Sigmoid colon (tissue), 7 donors: ENCODE data around the gene FCAMR. TPM values are rescaled to one million over a fixed set of nuclear protein-coding genes. Genes with fewer than 3 reads are reported as not detected.

Experiments
- DNase-seq: peaks from one replicate; pipeline ENCODE4 v3.0.0-alpha.2; 2019
- H3K27ac ChIP-seq, 4 donors: fragments of 200-600 bp; sonication (generic); one replicate each; pipeline ENCODE4 v1.5.1; 2016 to 2019; ENCODE audit warnings: mild to moderate bottlenecking in 1 of 4
- H3K27me3 ChIP-seq, 3 donors: fragments of 200-600 bp; sonication (generic); one replicate each; pipeline ENCODE4 v1.5.1; 2019; ENCODE audit warnings: mild to moderate bottlenecking in 1 of 3
- H3K36me3 ChIP-seq, 4 donors: fragments of 200-600 bp; sonication (generic); one replicate each; pipeline ENCODE4 v1.5.1; 2016 to 2019
- H3K4me1 ChIP-seq, 4 donors: fragments of 200-600 bp; sonication (generic); one replicate each; pipeline ENCODE4 v1.5.1; 2017 to 2019
- H3K4me3 ChIP-seq, 4 donors: fragments of 200-600 bp; sonication (generic); one replicate each; pipeline ENCODE4 v1.5.1; 2017 to 2019; ENCODE audit warnings: mild to moderate bottlenecking in 2 of 4, moderate library complexity in 1 of 4
- H3K9me3 ChIP-seq, 4 donors: fragments of 200-600 bp in 3 of 4; sonication (generic) in 3 of 4; one replicate each; pipeline versions ENCODE4 v1.5.1 to v1.6.1; 2013 to 2019
- CTCF ChIP-seq, 4 experiments: fragments of 450-650 bp in 3 of 4; fragments of 200-600 bp in 1 of 4; IDR thresholded peaks; one replicate each; pipeline ENCODE4 v1.5.1; 2016 to 2019; ENCODE audit warnings: antibody characterized with exemption in 4 of 4, mild to moderate bottlenecking in 3 of 4, moderate library complexity in 2 of 4
- EP300 ChIP-seq, 4 donors: sonication (generic); formaldehyde crosslinking; IDR thresholded peaks; one replicate each; pipeline ENCODE4 v1.6.1; 2017; ENCODE audit warnings: antibody characterized with exemption in 4 of 4
- POLR2A ChIP-seq, 2 donors: fragments of 450-650 bp; IDR thresholded peaks; one replicate each; pipeline ENCODE4 v1.6.1; 2016; ENCODE audit warnings: antibody characterized with exemption in 2 of 2, mild to moderate bottlenecking in 2 of 2, moderate library complexity in 2 of 2
- POLR2AphosphoS5 ChIP-seq, 4 donors: sonication (generic); formaldehyde crosslinking; IDR thresholded peaks; one replicate each; pipeline ENCODE4 v1.6.1; 2017; ENCODE audit warnings: antibody characterized with exemption in 4 of 4
- WGBS, 2 donors: extraction: QIAGEN DNeasy Blood & Tissue Kit; methylation state at CpG; one replicate each; pipeline ENCODE4 v1.1.7; 2013; 5-methylcytosine and 5-hydroxymethylcytosine counted together
- intact Hi-C: fragments of 100-400 bp; cut with DNase I; formaldehyde crosslinking; loops from one replicate; pipeline ENCODE4 v1.15.1; 2023
- polyA plus RNA-seq, 3 donors: library from polyadenylated mRNA; stranded (reverse); fragments of 200-250 nt; gene quantifications; one replicate each; pipeline ENCODE4 v1.2.3, GENCODE V29; 2013
- total RNA-seq, 4 donors: library from RNA; depleted of rRNA; stranded (reverse); fragments of >200 nt; gene quantifications; one replicate each; pipeline ENCODE4 v1.1.0, GENCODE V29; 2016
- donor health status: healthy with polysubstance abuse.
- donor health status: Bipolar disorder and iron deficiency.
- donor health status: healthy.

The FCAMR gene
- total and polyA plus RNA-seq, 7 donors, result 1.5 TPM; not detected in 6

- Histone ChIP-seq H3K4me1 (no peaks in the 10 kb centered on the region), H3K9me3 (no peaks in the 10 kb centered on the region), H3K4me3 (no peak overlapping the region), H3K27ac (no peak overlapping the region), H3K27me3 (no peaks in the 10 kb centered on the region), H3K36me3 (no peaks in the 10 kb centered on the region)
- DNase-seq, result no peak
- intact Hi-C loops, result no loop called here
- TF ChIP-seq CTCF (IDR thresholded peaks at IDR 0.05) (peak in 2 of 4 experiments; percentile 14 to 31), POLR2AphosphoS5 (IDR thresholded peaks at IDR 0.05) (no peak), EP300 (IDR thresholded peaks at IDR 0.05) (no peak)
- WGBS, 2 donors, result 36 to 77% methylated on average over 3 of the region's 3 CpGs
These were observed 9.3 kb upstream of the FCAMR start for GRCh38 chr1:206979379-206980043.

- H3K27me3 ChIP-seq, result no peaks in the 10 kb centered on the region
- no peaks in the 10 kb centered on the region for H3K4me1 ChIP-seq
- no peak for TF ChIP-seq POLR2A (IDR thresholded peaks at IDR 0.05)
- TF ChIP-seq POLR2AphosphoS5 (IDR thresholded peaks at IDR 0.05), result no peak
- TF ChIP-seq CTCF (IDR thresholded peaks at IDR 0.05), result no peak
- no peak for TF ChIP-seq EP300 (IDR thresholded peaks at IDR 0.05)
- H3K36me3 ChIP-seq, result no peaks in the 10 kb centered on the region
- no peaks in the 10 kb centered on the region for H3K9me3 ChIP-seq
- 15 to 72% methylated on average over 7 of the region's 7 CpGs for WGBS, 2 donors
- intact Hi-C loops, result no loop called here
- H3K27ac ChIP-seq, result no peak overlapping the region
- no peak for DNase-seq
- no peak overlapping the region for H3K4me3 ChIP-seq
These were observed 8.0 kb upstream of the FCAMR start for GRCh38 chr1:206978259-206978658.

GRCh38 chr1:206975306-206975705 is 5.0 kb upstream of the FCAMR start:
- intact Hi-C loops, result no loop called here
- H3K27ac ChIP-seq, result no peak overlapping the region
- no peak for DNase-seq
- no peaks in the 10 kb centered on the region for H3K4me1 ChIP-seq
- H3K36me3 ChIP-seq, result no peaks in the 10 kb centered on the region
- WGBS, 2 donors, result 24 to 79% methylated on average over 1 of the region's 1 CpG
- no peak overlapping the region for H3K4me3 ChIP-seq
- H3K9me3 ChIP-seq, result no peaks in the 10 kb centered on the region
- H3K27me3 ChIP-seq, result no peaks in the 10 kb centered on the region
- no peak for TF ChIP-seq POLR2AphosphoS5 (IDR thresholded peaks at IDR 0.05)
- no peak for TF ChIP-seq CTCF (IDR thresholded peaks at IDR 0.05)
- no peak for TF ChIP-seq POLR2A (IDR thresholded peaks at IDR 0.05)
- no peak for TF ChIP-seq EP300 (IDR thresholded peaks at IDR 0.05)

GRCh38 chr1:206974140-206974539 is 3.9 kb upstream of the FCAMR start:
- no peaks in the 10 kb centered on the region for H3K36me3 ChIP-seq
- 86 to 92% methylated on average over 3 of the region's 3 CpGs for WGBS, 2 donors
- H3K4me1 ChIP-seq, result no peaks in the 10 kb centered on the region
- H3K4me3 ChIP-seq, result no peak overlapping the region
- DNase-seq, result no peak
- no peaks in the 10 kb centered on the region for H3K27me3 ChIP-seq
- TF ChIP-seq POLR2AphosphoS5 (IDR thresholded peaks at IDR 0.05) (no peak), POLR2A (IDR thresholded peaks at IDR 0.05) (no peak), CTCF (IDR thresholded peaks at IDR 0.05) (no peak), EP300 (IDR thresholded peaks at IDR 0.05) (no peak)
- no peak overlapping the region for H3K27ac ChIP-seq
- intact Hi-C loops, result no loop called here
- no peaks in the 10 kb centered on the region for H3K9me3 ChIP-seq

- WGBS, 2 donors, result 13 to 65% methylated on average over 2 of the region's 2 CpGs
- TF ChIP-seq CTCF (IDR thresholded peaks at IDR 0.05), result no peak
- no peaks in the 10 kb centered on the region for H3K36me3 ChIP-seq
- H3K27ac ChIP-seq, result no peak overlapping the region
- no peaks in the 10 kb centered on the region for H3K9me3 ChIP-seq
- no peak overlapping the region for H3K4me3 ChIP-seq
- no peaks in the 10 kb centered on the region for H3K27me3 ChIP-seq
- H3K4me1 ChIP-seq, result no peaks in the 10 kb centered on the region
- intact Hi-C loops, result no loop called here
- no peak for DNase-seq
These were observed 2.5 kb upstream of the FCAMR start for GRCh38 chr1:206972728-206973127.
